GM12873 (cell line): Measurements from ENCODE around the gene GLIS1.

Experiments used
- TF ChIP-seq, protein P1 (sequence below): IDR thresholded peaks from 2 replicates; pipeline ENCODE4 v1.5.1; 2012; ENCODE audit warnings: low read depth, mild to moderate bottlenecking, moderate library complexity, low read length, control low read depth; ENCODE audit not compliant: insufficient read depth; ENCODE audit errors: missing control alignments

Gene GLIS1

DNA sequence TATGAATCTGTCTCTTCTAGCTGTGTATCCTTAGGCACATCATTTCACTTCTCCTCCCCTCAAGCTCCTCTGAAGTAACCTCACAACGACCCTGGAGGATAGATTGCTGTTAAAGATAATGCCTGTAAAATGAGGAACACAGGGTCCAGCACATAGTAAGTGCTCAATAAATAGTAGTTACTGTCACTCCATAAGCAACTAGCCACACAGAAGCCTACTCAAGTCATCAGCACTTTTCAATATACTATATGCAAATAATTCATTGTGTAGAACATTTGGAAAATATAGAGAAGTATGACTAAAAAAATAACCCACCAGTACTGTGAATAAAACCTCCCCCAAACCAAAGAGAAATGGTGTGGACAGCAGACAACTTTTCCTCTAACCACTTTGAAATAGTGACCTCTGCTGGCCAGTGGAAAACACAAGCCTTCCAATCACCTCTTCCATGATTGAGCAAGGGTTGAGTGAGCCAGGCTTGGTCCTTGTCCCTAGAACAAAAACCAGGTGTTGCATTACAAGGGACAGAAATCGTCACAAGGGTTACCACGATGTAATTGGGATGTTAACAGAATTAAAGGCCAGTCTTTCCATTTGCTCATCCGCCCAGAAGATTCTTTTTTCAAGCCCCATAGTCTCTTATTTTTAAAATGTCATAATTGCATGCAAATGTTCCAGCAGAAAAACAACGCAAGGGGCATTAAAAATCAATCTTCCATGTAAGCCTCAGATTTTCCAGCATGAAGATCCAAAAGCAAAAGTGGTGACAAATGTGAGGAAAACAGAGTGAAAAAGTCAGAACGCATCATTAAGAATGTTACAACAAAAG is 15.7 kb upstream of the GLIS1 start:
- TF ChIP-seq, protein P1, sequence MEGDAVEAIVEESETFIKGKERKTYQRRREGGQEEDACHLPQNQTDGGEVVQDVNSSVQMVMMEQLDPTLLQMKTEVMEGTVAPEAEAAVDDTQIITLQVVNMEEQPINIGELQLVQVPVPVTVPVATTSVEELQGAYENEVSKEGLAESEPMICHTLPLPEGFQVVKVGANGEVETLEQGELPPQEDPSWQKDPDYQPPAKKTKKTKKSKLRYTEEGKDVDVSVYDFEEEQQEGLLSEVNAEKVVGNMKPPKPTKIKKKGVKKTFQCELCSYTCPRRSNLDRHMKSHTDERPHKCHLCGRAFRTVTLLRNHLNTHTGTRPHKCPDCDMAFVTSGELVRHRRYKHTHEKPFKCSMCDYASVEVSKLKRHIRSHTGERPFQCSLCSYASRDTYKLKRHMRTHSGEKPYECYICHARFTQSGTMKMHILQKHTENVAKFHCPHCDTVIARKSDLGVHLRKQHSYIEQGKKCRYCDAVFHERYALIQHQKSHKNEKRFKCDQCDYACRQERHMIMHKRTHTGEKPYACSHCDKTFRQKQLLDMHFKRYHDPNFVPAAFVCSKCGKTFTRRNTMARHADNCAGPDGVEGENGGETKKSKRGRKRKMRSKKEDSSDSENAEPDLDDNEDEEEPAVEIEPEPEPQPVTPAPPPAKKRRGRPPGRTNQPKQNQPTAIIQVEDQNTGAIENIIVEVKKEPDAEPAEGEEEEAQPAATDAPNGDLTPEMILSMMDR = peak; percentile 76

DNA sequence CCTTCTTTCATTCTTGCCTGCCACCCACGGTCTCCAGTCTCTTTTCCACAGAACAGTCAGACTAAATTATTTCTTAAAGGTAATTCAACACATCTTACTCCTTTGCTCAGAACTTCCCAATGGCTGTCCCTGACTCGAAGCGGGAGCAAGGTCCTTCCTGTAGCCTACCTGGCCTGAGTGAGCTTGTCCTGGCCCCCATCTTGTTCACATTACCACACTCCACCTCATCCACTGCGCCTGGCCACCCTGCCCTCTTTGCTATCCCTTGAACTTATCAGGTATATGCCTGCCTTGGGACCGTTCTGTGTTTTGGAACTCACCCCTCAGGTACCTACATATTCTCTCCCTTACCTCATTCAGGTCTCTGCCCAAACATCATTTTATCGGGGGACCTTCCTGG is 13.3 kb upstream of the GLIS1 start:
- TF ChIP-seq, protein P1 = no peak

DNA sequence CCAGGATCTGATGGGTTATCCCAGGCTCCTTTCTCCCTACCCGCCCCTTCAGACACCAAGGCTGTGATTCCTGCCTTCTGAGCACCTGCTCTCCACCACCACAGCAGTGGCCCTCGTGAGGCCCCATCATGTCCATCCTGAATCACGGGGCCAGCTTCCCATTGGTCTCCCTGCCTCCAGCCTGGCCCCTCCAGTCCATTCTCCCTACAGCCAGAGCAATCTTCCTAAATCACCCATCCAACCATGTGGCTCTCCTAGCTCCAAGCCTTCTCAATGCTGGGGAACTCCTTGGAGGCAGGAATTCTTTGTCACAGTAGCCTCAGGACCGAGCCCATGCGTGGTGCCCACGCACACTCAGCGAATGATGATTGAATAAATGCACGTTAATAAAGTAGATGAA is 8.9 kb upstream of the GLIS1 start:
- TF ChIP-seq, protein P1 = no peak

DNA sequence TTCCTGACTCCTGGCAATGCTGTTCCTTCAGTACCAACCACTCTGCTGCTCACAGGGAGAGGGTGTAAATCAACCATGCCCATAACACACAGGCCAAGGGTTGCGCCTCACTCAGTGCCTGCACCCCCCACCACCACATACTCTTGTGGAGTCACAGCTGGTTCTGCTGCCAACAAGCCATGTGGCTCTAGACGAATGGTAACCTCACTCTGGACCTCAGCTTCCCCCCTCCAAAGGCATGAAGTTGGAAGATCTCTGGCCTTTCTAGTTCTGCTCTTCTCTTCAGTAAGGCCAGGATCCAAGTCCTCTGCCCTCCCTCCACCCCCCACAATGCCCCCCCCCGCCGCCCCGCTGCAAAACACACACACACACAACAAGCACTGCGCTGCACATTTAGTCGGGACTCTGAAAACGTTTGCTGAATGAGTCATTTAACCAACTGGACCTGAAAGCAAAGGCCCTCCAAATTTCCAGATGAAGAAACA is 1.7 kb upstream of the GLIS1 start:
- TF ChIP-seq, protein P1 = no peak

DNA sequence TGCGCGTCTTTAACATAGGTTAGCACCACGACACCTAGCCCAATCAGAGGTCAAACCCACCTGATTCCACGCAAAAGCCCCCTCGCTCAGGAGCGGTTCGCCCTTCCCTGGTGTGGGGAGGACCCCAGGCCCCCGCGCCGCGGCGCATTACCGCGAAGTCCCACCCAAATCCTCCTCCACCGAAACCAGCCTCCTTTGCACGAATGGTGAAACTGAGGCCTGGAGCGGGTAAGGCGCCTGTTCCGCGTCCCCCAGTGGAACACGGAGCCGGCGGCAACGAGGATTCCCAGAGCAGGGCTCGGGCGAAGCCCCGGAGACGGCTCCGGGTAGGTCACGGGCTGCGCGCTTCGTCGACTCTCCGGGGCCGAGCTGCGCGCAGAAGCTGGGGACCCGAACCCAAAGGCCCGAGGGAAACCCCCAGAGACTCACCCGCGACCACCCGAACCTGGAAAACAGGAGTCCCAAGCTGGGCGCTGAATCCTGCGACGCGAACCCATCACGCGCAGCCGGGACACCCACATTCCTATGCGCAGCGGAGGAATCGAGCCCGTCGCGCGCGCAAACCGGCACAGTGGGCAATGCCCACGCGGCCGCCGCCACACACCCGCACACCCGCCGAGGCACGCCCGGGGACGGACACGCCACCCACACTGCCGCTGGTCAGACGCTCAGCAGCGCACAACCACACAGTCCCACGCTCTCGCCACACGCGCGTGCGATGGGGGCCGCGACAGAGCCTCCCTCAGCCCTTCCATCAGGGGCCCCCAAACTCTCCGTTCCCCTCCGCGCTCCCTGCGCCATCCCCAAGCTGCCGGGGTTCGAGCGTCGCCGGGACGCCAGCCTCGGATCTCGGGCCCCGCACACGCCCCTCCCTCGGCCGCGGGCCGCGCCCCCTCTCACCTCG is 507 bp downstream of the GLIS1 start:
- TF ChIP-seq, protein P1 = no peak

DNA sequence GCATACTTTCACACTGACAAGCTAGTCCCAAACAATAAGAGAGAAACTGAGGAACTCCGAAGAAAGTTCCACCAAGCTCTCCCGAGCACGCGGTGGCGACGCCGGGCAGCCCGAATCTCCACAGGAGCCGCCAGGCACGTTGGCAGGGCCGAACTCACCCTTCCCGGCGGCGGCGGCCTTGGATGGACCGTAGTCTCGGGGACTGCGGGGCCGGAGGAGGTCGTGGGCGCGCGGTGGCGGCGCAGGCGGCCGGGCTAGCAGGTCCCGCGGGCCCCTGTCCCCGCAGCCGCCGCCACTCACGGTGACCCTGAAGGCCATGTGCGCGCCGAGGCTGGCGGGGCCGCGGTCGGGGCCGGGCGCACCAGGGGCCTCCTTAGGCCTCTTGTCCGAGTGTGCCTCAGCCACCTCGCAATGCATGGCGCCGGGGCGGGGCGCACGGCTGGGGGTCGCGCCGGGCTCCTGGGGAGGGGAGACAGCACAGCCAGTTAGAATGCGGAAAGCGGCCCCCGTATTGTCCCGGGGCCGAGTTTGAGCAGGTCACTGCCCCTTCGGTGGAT is 1.2 kb downstream of the GLIS1 start:
- TF ChIP-seq, protein P1 = no peak

DNA sequence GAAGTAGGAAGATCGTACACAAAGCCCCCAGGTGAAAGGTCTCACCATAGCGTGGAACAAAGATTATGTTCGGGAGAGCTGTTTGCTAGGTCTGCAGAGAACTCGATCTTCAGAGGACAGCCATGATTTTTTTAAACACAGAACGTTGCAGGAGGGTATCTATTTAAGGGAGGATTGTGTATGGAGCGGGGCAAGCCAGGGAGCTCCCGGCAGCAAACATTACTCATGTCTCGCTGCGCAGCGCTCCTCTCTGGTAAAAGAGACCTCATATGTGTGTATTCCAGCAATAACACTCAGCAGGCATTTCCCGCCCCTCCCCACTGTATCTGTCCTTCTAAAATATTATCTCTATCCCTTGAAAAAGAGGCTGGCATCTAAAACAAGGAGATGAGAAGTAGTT is 2.7 kb downstream of the GLIS1 start:
- TF ChIP-seq, protein P1 = no peak
